GM12873 (cell line): ENCODE measurements around the gene POLE3.

ENCODE experiments used
- TF ChIP-seq, protein P1 (sequence below): IDR thresholded peaks from 2 replicates; pipeline ENCODE4 v1.5.1; 2012; ENCODE audit warnings: low read depth, mild to moderate bottlenecking, moderate library complexity, low read length, control low read depth; ENCODE audit not compliant: insufficient read depth; ENCODE audit errors: missing control alignments

Gene POLE3

DNA sequence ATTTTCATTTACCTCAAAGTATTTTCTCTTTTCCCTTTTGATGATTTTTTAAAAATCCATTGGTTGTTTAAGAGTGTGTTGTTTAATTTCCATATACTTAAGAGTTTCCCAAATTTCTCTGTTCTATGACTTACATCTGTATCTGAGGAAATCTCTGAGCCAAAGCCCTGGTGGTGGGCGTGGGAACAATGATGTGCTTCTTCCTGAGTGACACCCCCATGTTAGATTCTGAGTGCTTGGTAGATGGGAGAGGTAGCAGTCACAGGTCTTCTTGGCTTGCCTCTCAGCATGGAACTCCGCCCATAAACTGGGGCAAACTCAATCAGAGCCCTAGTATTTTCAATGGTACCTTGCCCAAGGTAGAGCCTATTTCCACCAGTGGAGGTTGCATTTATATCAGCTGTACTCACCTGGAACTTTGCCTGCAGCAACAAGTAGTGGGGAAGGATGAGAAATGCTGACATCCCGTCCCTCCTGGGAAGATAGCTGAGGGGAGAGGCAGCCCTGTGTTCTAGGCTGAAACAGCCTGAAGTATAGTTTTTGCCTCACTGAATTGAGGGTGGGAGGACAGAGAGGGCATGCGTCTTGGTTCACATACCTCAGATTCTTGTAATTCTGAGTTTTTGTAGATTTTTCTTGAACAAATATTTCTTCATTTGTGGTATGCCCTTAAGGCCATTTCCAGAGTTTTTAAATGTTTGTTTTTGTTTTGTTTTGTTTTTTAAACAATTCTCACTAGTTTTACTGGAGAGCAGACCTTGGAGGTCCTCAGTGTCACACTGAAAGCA lies 26.4 kb upstream of the POLE3 start:
- TF ChIP-seq, protein P1, sequence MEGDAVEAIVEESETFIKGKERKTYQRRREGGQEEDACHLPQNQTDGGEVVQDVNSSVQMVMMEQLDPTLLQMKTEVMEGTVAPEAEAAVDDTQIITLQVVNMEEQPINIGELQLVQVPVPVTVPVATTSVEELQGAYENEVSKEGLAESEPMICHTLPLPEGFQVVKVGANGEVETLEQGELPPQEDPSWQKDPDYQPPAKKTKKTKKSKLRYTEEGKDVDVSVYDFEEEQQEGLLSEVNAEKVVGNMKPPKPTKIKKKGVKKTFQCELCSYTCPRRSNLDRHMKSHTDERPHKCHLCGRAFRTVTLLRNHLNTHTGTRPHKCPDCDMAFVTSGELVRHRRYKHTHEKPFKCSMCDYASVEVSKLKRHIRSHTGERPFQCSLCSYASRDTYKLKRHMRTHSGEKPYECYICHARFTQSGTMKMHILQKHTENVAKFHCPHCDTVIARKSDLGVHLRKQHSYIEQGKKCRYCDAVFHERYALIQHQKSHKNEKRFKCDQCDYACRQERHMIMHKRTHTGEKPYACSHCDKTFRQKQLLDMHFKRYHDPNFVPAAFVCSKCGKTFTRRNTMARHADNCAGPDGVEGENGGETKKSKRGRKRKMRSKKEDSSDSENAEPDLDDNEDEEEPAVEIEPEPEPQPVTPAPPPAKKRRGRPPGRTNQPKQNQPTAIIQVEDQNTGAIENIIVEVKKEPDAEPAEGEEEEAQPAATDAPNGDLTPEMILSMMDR = no peak

DNA sequence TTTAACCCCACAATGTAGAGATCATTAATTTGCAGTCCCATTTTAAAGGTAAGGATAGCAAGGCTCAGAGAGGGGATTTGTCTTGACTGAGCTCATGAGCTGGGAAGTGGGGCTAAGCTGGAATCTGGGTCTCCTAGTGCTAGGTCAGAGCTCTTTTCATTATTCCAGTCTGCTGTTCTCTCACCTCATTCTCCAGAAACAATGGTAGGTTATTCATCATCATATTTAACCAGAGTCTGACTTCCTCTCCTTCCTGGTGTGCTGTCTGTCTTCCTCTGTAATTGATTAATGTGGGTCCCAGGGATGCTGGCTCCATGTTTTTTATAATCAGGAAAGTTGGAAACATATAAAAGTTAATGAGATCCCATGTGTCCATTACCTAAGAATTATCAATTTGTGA lies 20.7 kb upstream of the POLE3 start:
- TF ChIP-seq, protein P1 = no peak

DNA sequence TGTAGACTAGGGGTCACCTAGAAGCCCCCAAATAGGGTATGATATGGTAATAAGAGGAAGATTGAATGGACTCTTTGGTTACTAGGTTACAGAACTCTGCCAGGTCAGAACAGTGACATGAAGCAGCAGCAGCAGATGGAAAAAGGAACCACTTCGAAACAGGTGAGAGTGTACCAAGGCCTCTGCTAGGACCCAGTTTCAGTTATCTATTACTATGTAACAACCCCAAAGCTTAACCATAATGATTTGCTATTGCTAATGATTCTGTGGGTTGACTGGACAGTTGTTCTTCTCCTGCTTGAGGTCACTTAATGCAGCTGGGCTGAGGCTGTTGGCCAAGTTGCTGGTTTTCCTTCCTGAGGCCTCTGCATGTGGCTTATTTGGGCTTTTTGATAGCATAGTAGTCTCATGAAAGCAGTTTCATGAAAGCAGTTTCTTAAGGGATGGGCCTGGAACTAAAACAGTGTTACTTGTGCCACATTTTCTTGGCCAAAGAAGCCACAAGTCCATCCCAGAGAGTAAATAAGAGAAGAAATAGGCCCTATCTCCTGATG lies 17.7 kb upstream of the POLE3 start:
- TF ChIP-seq, protein P1 = no peak

DNA sequence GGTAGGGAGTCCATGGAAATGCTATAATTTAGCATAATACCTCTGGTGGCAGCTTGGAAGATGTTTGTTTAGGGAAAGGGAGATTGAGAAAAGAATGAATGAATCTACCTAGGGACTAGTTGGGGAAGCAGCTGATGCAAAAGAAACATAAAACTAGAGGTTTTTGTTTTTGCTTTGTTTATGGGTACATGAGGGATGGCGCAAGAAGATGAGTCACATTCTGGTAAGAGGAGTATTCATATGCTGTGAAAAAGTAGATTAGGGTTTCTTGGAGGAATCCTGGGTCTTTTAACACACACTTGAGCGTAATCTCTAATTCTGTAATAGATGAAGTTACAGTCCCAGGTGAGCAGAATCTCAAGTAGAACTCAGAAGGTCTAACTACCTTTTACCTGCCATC lies 17.2 kb upstream of the POLE3 start:
- TF ChIP-seq, protein P1 = no peak

DNA sequence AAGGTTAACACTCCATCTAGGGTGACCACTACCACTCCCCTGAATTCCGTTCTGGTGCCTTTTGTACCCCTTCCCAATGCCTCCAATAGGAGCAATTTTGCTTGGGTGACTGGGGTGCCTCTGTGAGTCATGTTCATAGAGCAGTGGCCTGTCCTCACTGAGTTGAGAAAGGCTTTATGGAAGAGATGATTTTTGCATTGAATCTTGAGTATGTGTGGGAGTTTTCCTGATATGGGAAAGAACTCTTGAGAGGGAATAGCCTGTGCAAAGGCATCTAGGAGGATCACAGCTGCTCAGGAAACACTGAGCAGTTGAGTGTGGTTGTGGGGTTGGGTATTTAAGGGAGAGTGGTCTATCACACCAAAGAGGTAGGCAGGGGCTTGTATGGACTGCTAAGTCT lies 16.2 kb upstream of the POLE3 start:
- TF ChIP-seq, protein P1 = no peak

DNA sequence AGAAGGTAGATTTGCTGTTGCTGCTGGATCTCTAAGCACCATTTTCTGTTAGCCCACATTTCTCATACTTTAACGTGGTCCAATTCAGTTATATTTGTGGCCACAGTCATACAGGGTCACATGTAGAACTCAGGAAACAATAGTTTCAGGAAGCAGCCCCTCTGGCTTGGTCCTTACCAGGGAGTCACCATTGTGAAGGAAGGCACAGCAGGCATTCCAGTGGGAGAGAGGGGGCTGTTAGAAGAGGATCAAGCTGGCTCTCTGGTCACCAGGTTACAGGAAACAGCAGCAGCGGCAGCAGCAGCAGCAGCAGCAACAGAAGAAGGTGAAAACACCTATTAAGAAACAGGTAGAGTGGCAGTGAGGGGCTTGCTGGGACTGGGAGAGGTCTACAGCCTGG lies 14.6 kb upstream of the POLE3 start:
- TF ChIP-seq, protein P1 = no peak

DNA sequence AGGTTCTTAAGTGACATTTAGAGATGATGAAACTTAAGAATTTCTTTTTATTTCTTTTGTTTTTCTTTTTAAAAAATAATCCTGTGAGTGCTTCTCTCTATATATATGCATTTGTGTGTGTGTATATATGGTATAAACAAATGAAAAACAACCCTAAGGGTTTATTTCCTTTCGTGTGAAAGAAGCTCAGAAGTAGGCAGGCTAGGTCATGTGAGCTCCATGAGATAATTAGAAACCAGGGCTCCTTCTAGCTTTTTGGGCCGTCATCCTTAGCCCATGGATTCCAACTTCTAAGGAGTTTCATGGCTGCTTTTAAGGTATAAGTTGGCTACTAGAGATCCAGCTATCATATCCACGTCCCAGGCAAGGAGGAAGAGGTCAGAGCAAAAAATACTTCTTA lies 11.3 kb upstream of the POLE3 start:
- TF ChIP-seq, protein P1 = no peak
